ENCODE data around the gene RABAC1. TPM values are rescaled to one million over a fixed set of nuclear protein-coding genes. Genes with fewer than 3 reads are reported as not detected.
A peak's percentile ranks its signal among the peaks of the same experiment; 100 is the strongest.

Gene RABAC1
- total RNA-seq, 3 donors from 2014 or later (not counting 1 experiment from before 2014, with no cell fraction given), result 76.8 to 100.0 (median 78.4) TPM

GRCh38 chr19:41936961-41937360 lies 22.2 kb downstream of the RABAC1 start:
- Mint-ChIP-seq H3K4me3 (no peak overlapping the region), H3K27ac (peak overlapping the region; percentile 42 to 92)
- no peak overlapping the region for H3K27ac ChIP-seq (ENCODE audit: low read length)

GRCh38 chr19:41936416-41936850 lies 22.7 kb downstream of the RABAC1 start:
- Histone ChIP-seq H3K4me3 (ENCODE audit: low read length) (no peak overlapping the region), H3K27ac (ENCODE audit: low read length) (no peak overlapping the region), H3K36me3 (ENCODE audit: control insufficient read depth, insufficient read depth, low read length) (no peaks in the 10 kb centered on the region), H3K9me3 (ENCODE audit: control insufficient read depth, insufficient read depth, low read length) (no peaks in the 10 kb centered on the region), H3K27me3 (ENCODE audit: control insufficient read depth, insufficient read depth, low read length) (peaks cover 16% of the 10 kb centered on the region), H3K4me1 (ENCODE audit: control insufficient read depth, insufficient read depth, low read length) (peaks cover 53% of the 10 kb centered on the region)
- DNase-seq (peak in 1 of 2 donors; percentile 83), ATAC-seq (peak; percentile 61 to 79 (median 76))
- Mint-ChIP-seq H3K27me3 (ENCODE audit: low read depth in 2 of 2) (peaks cover 16 to 30% of the 10 kb centered on the region in 2 donors), H3K27ac (peak overlapping the region; percentile 42 to 92), H3K4me1 (peaks cover 31 to 63% of the 10 kb centered on the region in 2 donors), H3K9me3 (no peaks in the 10 kb centered on the region), H3K36me3 (no peaks in the 10 kb centered on the region), H3K4me3 (no peak overlapping the region)
- intact Hi-C loops (cut with micrococcal nuclease), result loop anchor here (1.0 kb wide), 1 partner anchor 9 kb away; no protein-coding TSS in a partner anchor
- 56% methylated on average over 8 of the region's 8 CpGs for WGBS (ENCODE audit: insufficient coverage)
- TF ChIP-seq CTCF (IDR thresholded peaks at IDR 0.05), result no peak

More at GRCh38 chr19:41936961-41937360, 22.2 kb downstream of the RABAC1 start:
- intact Hi-C loops (cut with micrococcal nuclease), result loop anchor here (1.0 kb wide), 1 partner anchor 8 kb away; no protein-coding TSS in a partner anchor
- Histone ChIP-seq H3K9me3 (ENCODE audit: control insufficient read depth, insufficient read depth, low read length) (no peaks in the 10 kb centered on the region), H3K27me3 (ENCODE audit: control insufficient read depth, insufficient read depth, low read length) (peaks cover 16% of the 10 kb centered on the region), H3K4me3 (ENCODE audit: low read length) (no peak overlapping the region), H3K4me1 (ENCODE audit: control insufficient read depth, insufficient read depth, low read length) (peaks cover 54% of the 10 kb centered on the region), H3K36me3 (ENCODE audit: control insufficient read depth, insufficient read depth, low read length) (no peaks in the 10 kb centered on the region)
- DNase-seq (no peak), ATAC-seq (no peak)
- TF ChIP-seq CTCF (IDR thresholded peaks at IDR 0.05), result no peak
- peaks cover 20 to 34% of the 10 kb centered on the region in 2 donors for H3K27me3 Mint-ChIP-seq (ENCODE audit: low read depth in 2 of 2)
- peaks cover 35 to 67% of the 10 kb centered on the region in 2 donors for H3K4me1 Mint-ChIP-seq
- no peaks in the 10 kb centered on the region for H3K9me3 Mint-ChIP-seq
- 92% methylated on average over 15 of the region's 15 CpGs for WGBS (ENCODE audit: insufficient coverage)
- no peaks in the 10 kb centered on the region for H3K36me3 Mint-ChIP-seq

- Mint-ChIP-seq H3K9me3 (no peaks in the 10 kb centered on the region), H3K27ac (peak overlapping the region; percentile 69 to 92), H3K27me3 (ENCODE audit: low read depth in 2 of 2) (peaks cover 12 to 27% of the 10 kb centered on the region in 2 donors), H3K36me3 (no peaks in the 10 kb centered on the region), H3K4me1 (peaks cover 28 to 58% of the 10 kb centered on the region in 2 donors), H3K4me3 (no peak overlapping the region)
- H3K27me3 ChIP-seq (ENCODE audit: control insufficient read depth, insufficient read depth, low read length), result peaks cover 11% of the 10 kb centered on the region
- ATAC-seq, result no peak
- intact Hi-C loops (cut with micrococcal nuclease), result loop anchor here (1.0 kb wide), 2 partner anchors 9 to 63 kb away; no protein-coding TSS in a partner anchor
- WGBS (ENCODE audit: insufficient coverage), result 58% methylated on average over 23 of the region's 26 CpGs
- H3K36me3 ChIP-seq (ENCODE audit: control insufficient read depth, insufficient read depth, low read length), result no peaks in the 10 kb centered on the region
- H3K27ac ChIP-seq (ENCODE audit: low read length), result no peak overlapping the region
- peak in 1 of 2 donors; percentile 52 for DNase-seq
- TF ChIP-seq CTCF (IDR thresholded peaks at IDR 0.05), result no peak
- no peaks in the 10 kb centered on the region for H3K9me3 ChIP-seq (ENCODE audit: control insufficient read depth, insufficient read depth, low read length)
- H3K4me1 ChIP-seq (ENCODE audit: control insufficient read depth, insufficient read depth, low read length), result peaks cover 51% of the 10 kb centered on the region
- H3K4me3 ChIP-seq (ENCODE audit: low read length), result no peak overlapping the region
Observed at GRCh38 chr19:41935760-41936415, 23.2 kb downstream of the RABAC1 start.
